ENCODE data around the gene COL2A1. TPM values are rescaled to one million over a fixed set of nuclear protein-coding genes. Genes with fewer than 3 reads are reported as not detected.

Gene COL2A1
- polyA plus RNA-seq, 4 donors = 0.19 to 65.7 TPM; not detected in 2

GRCh38 chr12:47931187-47931586 is 73.1 kb downstream of the COL2A1 start:
- Histone ChIP-seq H3K27me3 (ENCODE audit: control insufficient read depth in 3 of 3, insufficient read depth in 3 of 3, low read length in 3 of 3) (no peaks in the 10 kb centered on the region), H3K4me3 (ENCODE audit: low read depth in 1 of 3, low read length in 3 of 3) (no peak overlapping the region), H3K9me3 (ENCODE audit: control insufficient read depth in 2 of 2, insufficient read depth in 1 of 2, low read depth in 1 of 2, low read length in 1 of 2) (no peaks in the 10 kb centered on the region), H3K4me1 (ENCODE audit: control insufficient read depth in 3 of 3, insufficient read depth in 2 of 3, low read depth in 1 of 3, low read length in 2 of 3) (peaks cover 0 to 5% (median 4%) of the 10 kb centered on the region in 3 donors), H3K36me3 (ENCODE audit: control insufficient read depth in 3 of 3, insufficient read depth in 2 of 3, low read depth in 1 of 3, low read length in 3 of 3) (no peaks in the 10 kb centered on the region), H3K27ac (ENCODE audit: low read depth in 1 of 3, low read length in 2 of 3) (no peak overlapping the region)
- FAIRE-seq (no peak), DNase-seq (no peak)
- WGBS, 3 donors = 67 to 84% (median 82%) methylated on average over 1 of the region's 1 CpG

- DNase-seq = no peak
- H3K4me3 ChIP-seq (ENCODE audit: low read depth in 1 of 3, low read length in 3 of 3) = no peak overlapping the region
- peaks cover 0 to 5% (median 5%) of the 10 kb centered on the region in 3 donors for H3K4me1 ChIP-seq (ENCODE audit: control insufficient read depth in 3 of 3, insufficient read depth in 2 of 3, low read depth in 1 of 3, low read length in 2 of 3)
- no peaks in the 10 kb centered on the region for H3K9me3 ChIP-seq (ENCODE audit: control insufficient read depth in 2 of 2, insufficient read depth in 1 of 2, low read depth in 1 of 2, low read length in 1 of 2)
- H3K27me3 ChIP-seq (ENCODE audit: control insufficient read depth in 3 of 3, insufficient read depth in 3 of 3, low read length in 3 of 3) = no peaks in the 10 kb centered on the region
- 90 to 94% (median 91%) methylated on average over 5 of the region's 5 CpGs for WGBS, 3 donors
- no peaks in the 10 kb centered on the region for H3K36me3 ChIP-seq (ENCODE audit: control insufficient read depth in 3 of 3, insufficient read depth in 2 of 3, low read depth in 1 of 3, low read length in 3 of 3)
- H3K27ac ChIP-seq (ENCODE audit: low read depth in 1 of 3, low read length in 2 of 3) = no peak overlapping the region
- no peak for FAIRE-seq
Measured at GRCh38 chr12:47930634-47931033, 73.6 kb downstream of the COL2A1 start.

DNA sequence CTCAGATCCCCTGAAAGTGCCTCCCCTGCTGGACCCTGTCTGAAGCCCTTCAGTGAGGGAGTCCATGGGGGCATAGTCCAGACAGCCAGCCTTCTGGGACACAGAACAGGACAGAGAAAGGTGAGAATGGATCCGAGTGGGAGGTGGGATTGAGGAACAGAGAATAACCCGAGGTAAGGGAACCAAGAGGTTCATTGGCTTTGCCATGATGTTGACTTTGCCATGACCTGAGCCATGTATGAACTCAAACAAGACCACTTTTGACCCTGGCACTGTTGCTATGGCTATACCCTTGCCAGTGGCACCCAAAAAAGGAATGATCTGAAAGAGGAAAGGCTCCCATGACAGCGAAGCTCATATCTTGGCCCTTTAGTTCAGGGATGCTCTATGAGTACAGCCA is 76.9 kb downstream of the COL2A1 start:
- FAIRE-seq (no peak), DNase-seq (no peak)
- H3K4me1 ChIP-seq (ENCODE audit: control insufficient read depth in 3 of 3, insufficient read depth in 2 of 3, low read depth in 1 of 3, low read length in 2 of 3) = peaks cover 0 to 3% (median 0%) of the 10 kb centered on the region in 3 donors
- no peak overlapping the region for H3K4me3 ChIP-seq (ENCODE audit: low read depth in 1 of 3, low read length in 3 of 3)
- no peaks in the 10 kb centered on the region for H3K27me3 ChIP-seq (ENCODE audit: control insufficient read depth in 3 of 3, insufficient read depth in 3 of 3, low read length in 3 of 3)
- WGBS, 3 donors = 85 to 95% (median 89%) methylated on average over 3 of the region's 3 CpGs
- no peak overlapping the region for H3K27ac ChIP-seq (ENCODE audit: low read depth in 1 of 3, low read length in 2 of 3)
- no peaks in the 10 kb centered on the region for H3K9me3 ChIP-seq (ENCODE audit: control insufficient read depth in 2 of 2, insufficient read depth in 1 of 2, low read depth in 1 of 2, low read length in 1 of 2)
- H3K36me3 ChIP-seq (ENCODE audit: control insufficient read depth in 3 of 3, insufficient read depth in 2 of 3, low read depth in 1 of 3, low read length in 3 of 3) = no peaks in the 10 kb centered on the region

Other genes with a start within 250 kb of the COL2A1 start
- 10 to 100 TPM in 1 of 4 donors, 1 to 10 TPM in 3; 2.5 to 19.8 (median 4.3) TPM for gene RAPGEF3, start 245.6 kb downstream of the COL2A1 start, polyA plus RNA-seq
- gene SLC48A1, start 231.2 kb downstream of the COL2A1 start, polyA plus RNA-seq = 10 to 100 TPM in 1 of 4 donors, 1 to 10 TPM in 3; 5.1 to 12.1 (median 7.5) TPM
- 10 to 100 TPM in 2 of 4 donors, 1 to 10 TPM in 2; 2.2 to 30.3 (median 15.3) TPM for gene HDAC7, start 184.6 kb downstream of the COL2A1 start, polyA plus RNA-seq
- 10 to 100 TPM; 16.6 to 61.0 (median 41.9) TPM for gene VDR, start 99.5 kb downstream of the COL2A1 start, polyA plus RNA-seq
- 100 to 1,000 TPM; 140 to 234 (median 177) TPM for gene TMEM106C, start 40.9 kb downstream of the COL2A1 start, polyA plus RNA-seq
- 10 to 100 TPM in 1 of 4 donors, 1 to 10 TPM in 3; 2.5 to 11.7 (median 4.1) TPM for gene SENP1, start 101.6 kb upstream of the COL2A1 start, polyA plus RNA-seq
- 10 to 100 TPM; 11.3 to 34.3 (median 21.2) TPM for gene PFKM, start 114.9 kb upstream of the COL2A1 start, polyA plus RNA-seq
- 10 to 100 TPM; 17.6 to 29.6 (median 24.0) TPM for gene ASB8, start 153.0 kb upstream of the COL2A1 start, polyA plus RNA-seq
- gene CCDC184, start 179.2 kb upstream of the COL2A1 start, polyA plus RNA-seq = 1 to 10 TPM in 1 of 4 donors, under 1 TPM in 1, not detected in 2; 0.27 to 2.1 TPM
- under 1 TPM in 1 of 4 donors, not detected in 3; 0.49 TPM for gene OR10AD1, start 198.8 kb upstream of the COL2A1 start, polyA plus RNA-seq

Measured in small intestine (tissue), 7 donors.